ENCODE data around the gene MEGF11.

Gene MEGF11

DNA sequence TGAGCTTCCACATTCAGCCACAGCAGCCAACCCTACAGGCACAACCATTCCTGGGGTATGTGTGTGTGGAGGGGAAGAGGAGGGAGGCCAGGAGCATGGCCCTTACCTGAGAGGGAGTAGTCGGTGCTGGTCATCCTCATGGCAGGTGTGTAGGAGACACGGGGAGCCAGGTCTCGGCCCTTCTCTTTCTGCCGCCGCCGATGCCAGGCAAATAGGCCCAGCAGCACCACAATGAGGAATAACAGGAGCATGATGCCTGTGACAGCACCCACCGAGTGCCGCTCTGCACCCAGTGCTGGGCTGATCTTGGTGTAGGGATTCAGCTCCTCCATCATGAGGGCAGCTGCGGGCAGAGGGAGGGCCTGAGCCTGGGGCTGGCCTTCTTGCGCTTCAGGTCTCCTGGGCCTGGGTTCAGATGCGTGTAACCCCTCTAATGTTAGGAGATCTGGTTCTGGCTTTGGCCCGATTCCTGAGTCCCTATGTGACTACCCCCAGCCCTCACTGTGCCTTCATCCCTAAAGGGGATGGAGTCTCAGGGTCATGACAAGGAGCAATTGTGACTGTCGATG is 339.8 kb downstream of the MEGF11 start:
- TF ChIP-seq, protein P1, sequence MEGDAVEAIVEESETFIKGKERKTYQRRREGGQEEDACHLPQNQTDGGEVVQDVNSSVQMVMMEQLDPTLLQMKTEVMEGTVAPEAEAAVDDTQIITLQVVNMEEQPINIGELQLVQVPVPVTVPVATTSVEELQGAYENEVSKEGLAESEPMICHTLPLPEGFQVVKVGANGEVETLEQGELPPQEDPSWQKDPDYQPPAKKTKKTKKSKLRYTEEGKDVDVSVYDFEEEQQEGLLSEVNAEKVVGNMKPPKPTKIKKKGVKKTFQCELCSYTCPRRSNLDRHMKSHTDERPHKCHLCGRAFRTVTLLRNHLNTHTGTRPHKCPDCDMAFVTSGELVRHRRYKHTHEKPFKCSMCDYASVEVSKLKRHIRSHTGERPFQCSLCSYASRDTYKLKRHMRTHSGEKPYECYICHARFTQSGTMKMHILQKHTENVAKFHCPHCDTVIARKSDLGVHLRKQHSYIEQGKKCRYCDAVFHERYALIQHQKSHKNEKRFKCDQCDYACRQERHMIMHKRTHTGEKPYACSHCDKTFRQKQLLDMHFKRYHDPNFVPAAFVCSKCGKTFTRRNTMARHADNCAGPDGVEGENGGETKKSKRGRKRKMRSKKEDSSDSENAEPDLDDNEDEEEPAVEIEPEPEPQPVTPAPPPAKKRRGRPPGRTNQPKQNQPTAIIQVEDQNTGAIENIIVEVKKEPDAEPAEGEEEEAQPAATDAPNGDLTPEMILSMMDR (conservative IDR thresholded peaks at IDR 0.05; ENCODE audit: low read depth, low read length), result no peak
- DNase-seq (ENCODE audit: low read depth), result no peak
- no peak overlapping the region for H3K4me3 ChIP-seq (ENCODE audit: low read depth, low read length)

DNA sequence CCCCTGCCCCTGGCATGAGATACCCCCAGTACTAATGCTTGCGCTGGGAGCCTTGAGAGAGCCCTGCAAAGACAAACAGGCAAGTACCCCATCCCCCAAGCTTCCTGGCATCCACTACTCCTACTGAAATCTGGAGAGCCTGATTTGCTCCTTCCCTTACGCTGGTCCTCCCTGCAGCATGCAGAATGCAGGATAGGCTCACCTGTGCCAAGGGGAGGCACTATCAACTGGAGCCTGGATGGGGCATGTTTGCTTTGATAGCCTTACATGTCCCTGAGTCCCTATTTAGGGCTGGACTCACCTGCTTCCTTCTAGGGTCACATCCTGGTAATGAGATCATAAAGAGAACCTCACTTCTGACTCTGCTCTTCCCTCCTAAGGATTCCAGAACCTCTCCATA is 341.3 kb downstream of the MEGF11 start:
- TF ChIP-seq, protein P1 (conservative IDR thresholded peaks at IDR 0.05; ENCODE audit: low read depth, low read length), result no peak
- no peak for DNase-seq (ENCODE audit: low read depth)
- H3K4me3 ChIP-seq (ENCODE audit: low read depth, low read length), result no peak overlapping the region

DNA sequence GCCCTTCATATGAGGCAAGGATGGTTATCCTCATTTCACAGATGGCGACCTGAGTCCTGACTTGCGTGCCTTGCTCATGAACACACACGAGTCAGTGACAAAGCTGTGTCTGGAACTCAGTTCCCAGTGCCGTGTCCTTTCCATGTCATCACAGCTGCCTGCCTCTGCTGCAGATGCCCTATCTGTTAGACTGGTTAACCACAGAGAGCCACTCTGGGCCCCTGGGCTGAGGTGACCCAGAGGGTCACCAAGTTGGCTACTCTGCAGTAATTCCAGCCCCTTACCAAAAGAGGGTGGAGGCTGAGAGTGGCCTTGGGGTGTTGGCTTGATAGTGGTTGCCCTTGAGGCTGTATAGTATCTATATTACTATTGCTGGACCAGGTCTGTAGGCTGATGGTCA is 343.2 kb downstream of the MEGF11 start:
- DNase-seq (ENCODE audit: low read depth), result no peak
- no peak overlapping the region for H3K4me3 ChIP-seq (ENCODE audit: low read depth, low read length)
- TF ChIP-seq, protein P1 (conservative IDR thresholded peaks at IDR 0.05; ENCODE audit: low read depth, low read length), result no peak

DNA sequence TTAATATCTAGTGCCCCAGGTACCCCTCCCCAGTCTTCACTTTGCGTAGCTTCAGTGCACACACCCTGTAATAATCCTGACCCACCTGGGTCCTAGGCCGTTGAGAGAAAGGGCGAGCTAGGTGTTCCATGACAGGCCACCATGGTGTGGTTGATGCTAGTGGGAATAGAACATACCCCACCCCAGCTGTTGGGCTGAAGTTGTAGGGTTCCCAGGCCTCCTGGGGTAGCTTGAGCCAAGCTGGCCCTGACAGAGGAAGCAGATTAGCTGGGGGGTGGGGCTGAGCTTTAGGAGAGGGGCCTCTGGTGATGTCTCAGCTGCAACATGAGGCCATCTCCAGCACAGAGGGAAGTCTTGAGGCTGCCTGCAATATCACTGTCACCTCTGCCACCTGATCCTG is 343.7 kb downstream of the MEGF11 start:
- DNase-seq (ENCODE audit: low read depth), result no peak
- TF ChIP-seq, protein P1 (conservative IDR thresholded peaks at IDR 0.05; ENCODE audit: low read depth, low read length), result no peak
- H3K4me3 ChIP-seq (ENCODE audit: low read depth, low read length), result no peak overlapping the region

DNA sequence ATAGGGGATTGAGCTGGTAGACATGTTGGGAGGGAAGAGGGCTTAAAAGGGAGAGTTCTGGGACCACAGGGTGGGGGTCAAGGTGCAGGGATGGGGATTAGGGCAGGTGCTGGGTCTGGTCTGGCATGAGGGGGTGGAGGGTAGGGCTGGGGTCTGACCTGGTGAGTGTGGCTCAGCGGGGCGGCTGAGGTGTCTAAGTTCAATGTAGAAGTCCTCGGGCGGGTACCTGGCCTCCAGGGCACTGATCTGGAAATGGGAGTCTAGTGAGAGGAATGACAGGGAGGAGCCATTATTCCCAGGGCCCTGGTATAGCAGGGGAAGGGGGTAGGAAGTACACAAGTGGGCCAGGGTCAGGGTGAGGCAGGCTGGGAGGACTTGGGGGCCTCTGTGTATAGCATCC is 344.7 kb downstream of the MEGF11 start:
- TF ChIP-seq, protein P1 (conservative IDR thresholded peaks at IDR 0.05; ENCODE audit: low read depth, low read length), result no peak
- no peak for DNase-seq (ENCODE audit: low read depth)
- H3K4me3 ChIP-seq (ENCODE audit: low read depth, low read length), result no peak overlapping the region

DNA sequence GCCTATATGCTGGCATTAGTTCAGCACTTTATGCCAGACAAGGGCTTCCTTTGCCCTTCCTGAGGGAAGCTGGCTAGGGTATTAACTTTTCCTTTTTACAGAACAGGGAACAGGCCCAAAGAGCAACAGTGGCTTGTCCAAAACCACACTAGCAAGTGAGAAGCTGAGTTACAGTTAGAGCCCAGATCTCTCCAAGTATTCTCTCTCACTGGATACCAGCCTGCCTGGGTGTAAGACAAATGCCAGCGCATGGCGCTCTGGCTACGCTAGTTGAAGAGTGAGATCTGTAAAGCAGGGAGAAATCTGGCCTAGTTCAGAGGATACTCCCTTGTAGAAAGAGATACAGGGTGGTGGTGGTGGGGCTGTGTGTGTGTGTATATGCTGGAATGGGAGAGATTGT is 345.9 kb downstream of the MEGF11 start:
- no peak overlapping the region for H3K4me3 ChIP-seq (ENCODE audit: low read depth, low read length)
- TF ChIP-seq, protein P1 (conservative IDR thresholded peaks at IDR 0.05; ENCODE audit: low read depth, low read length), result no peak
- no peak for DNase-seq (ENCODE audit: low read depth)

DNA sequence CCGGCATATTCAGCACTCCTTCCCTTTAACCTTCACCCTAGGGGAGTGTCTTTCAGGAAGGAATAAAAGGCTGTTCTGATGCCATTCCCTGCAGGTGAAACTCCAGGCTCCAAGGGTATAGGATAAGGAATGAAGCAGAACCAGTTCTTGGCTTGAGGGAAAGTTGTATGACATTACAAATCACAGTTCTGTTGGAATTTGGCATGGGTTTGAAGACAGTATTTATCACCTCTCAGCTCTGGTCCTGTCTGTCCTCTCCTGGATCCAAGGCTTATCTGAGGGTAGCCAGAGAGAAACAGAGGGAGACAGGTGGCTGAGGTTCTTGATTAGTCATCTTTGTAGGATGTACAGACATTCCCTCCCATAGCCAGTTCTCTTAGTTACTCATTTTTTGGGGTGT is 347.2 kb downstream of the MEGF11 start:
- H3K4me3 ChIP-seq (ENCODE audit: low read depth, low read length), result no peak overlapping the region
- TF ChIP-seq, protein P1 (conservative IDR thresholded peaks at IDR 0.05; ENCODE audit: low read depth, low read length), result no peak
- DNase-seq (ENCODE audit: low read depth), result no peak

Data from choroid plexus epithelial cell (primary cell).